Esophagus (tissue), 2 donors: Measurements from ENCODE around the gene OLFM2. TPM values are rescaled to one million over a fixed set of nuclear protein-coding genes. Genes with fewer than 3 reads are reported as not detected.
"Not testable (repeated sequence)": the region's sequence is repeated elsewhere in the genome, so short reads cannot be mapped to it uniquely, and the experiment has no call there.

ENCODE experiments used
- H3K27ac ChIP-seq, 2 donors: one replicate each; pipeline ENCODE4 v1.5.1; 2013; ENCODE audit warnings: low read depth in 2 of 2, mild to moderate bottlenecking in 2 of 2, inconsistent platforms in 1 of 2, low read length in 1 of 2, moderate library complexity in 1 of 2
- H3K27me3 ChIP-seq, 2 donors: one replicate each; pipeline ENCODE4 v1.6.1; 2013; ENCODE audit warnings: low read length in 2 of 2, control low read depth in 1 of 2, mild to moderate bottlenecking in 1 of 2; ENCODE audit not compliant: insufficient read depth in 2 of 2, control insufficient read depth in 1 of 2
- H3K36me3 ChIP-seq, 2 donors: one replicate each; pipeline ENCODE4 v1.6.1; 2013; ENCODE audit warnings: low read length in 1 of 2; ENCODE audit not compliant: control insufficient read depth in 2 of 2, insufficient read depth in 2 of 2
- H3K4me1 ChIP-seq, 2 donors: one replicate each; pipeline ENCODE4 v1.6.1; 2013; ENCODE audit warnings: low read length in 1 of 2; ENCODE audit not compliant: control insufficient read depth in 2 of 2, insufficient read depth in 2 of 2
- H3K4me3 ChIP-seq, 2 donors: one replicate each; pipeline ENCODE4 v1.5.1; 2013; ENCODE audit warnings: low read length in 2 of 2, mild to moderate bottlenecking in 2 of 2, low read depth in 1 of 2, moderate library complexity in 1 of 2
- H3K9me3 ChIP-seq, 2 donors: one replicate each; pipeline ENCODE4 v1.6.1; 2013; ENCODE audit warnings: mild to moderate bottlenecking in 2 of 2, low read depth in 1 of 2, low read length in 1 of 2, moderate library complexity in 1 of 2; ENCODE audit not compliant: control insufficient read depth in 2 of 2, insufficient read depth in 1 of 2
- WGBS, 2 donors: extraction: QIAGEN DNeasy Blood & Tissue Kit; methylation state at CpG; one replicate each; pipeline ENCODE4 v1.1.7; 2013; 5-methylcytosine and 5-hydroxymethylcytosine counted together
- polyA plus RNA-seq, 2 donors: library from polyadenylated mRNA; stranded (reverse); fragments of 200-250 nt; gene quantifications; one replicate each; pipeline ENCODE4 v1.2.3, GENCODE V29; 2013
- donor health status: healthy with polysubstance abuse.
- donor health status: Bipolar disorder and iron deficiency.

The OLFM2 gene
- polyA plus RNA-seq, 2 donors, result 4.8 to 5.7 TPM

DNA sequence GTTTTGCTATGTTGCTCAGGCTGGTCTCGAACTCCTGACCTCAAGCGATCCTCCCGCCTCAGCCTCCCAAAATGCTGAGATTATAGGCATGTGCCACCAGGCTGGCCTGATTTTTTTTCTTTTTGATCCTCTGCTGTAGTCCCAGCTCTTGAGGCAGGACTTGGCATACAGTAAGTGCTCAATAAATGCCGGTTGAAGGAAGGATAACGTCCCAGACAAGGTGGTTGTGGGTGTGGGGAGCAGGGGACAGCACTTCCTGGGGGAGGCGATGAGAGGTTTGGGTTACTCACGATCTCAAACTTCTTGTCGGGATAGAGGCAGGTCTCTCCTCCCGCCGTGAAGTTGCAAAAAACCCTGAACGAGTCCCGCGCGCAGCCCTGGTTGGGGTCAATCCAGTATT, 29.7 kb upstream of the OLFM2 start:
- Histone ChIP-seq H3K4me3 (no peak overlapping the region), H3K36me3 (peaks cover 0 to 3% of the 10 kb centered on the region in 2 donors), H3K9me3 (no peaks in the 10 kb centered on the region), H3K27ac (no peak overlapping the region), H3K27me3 (no peaks in the 10 kb centered on the region), H3K4me1 (no peaks in the 10 kb centered on the region)
- WGBS, 2 donors, result 44 to 53% methylated on average over 14 of the region's 14 CpGs

GRCh38 chr19:9962623-9963290, 26.4 kb upstream of the OLFM2 start:
- no peaks in the 10 kb centered on the region for H3K27me3 ChIP-seq
- WGBS, 2 donors, result 45 to 46% methylated on average over 7 of the region's 7 CpGs
- H3K4me3 ChIP-seq, result no peak overlapping the region
- no peaks in the 10 kb centered on the region for H3K9me3 ChIP-seq
- no peaks in the 10 kb centered on the region for H3K4me1 ChIP-seq
- peaks cover 3% of the 10 kb centered on the region in 2 donors for H3K36me3 ChIP-seq
- H3K27ac ChIP-seq, result no peak overlapping the region

GRCh38 chr19:9961103-9961502, 24.8 kb upstream of the OLFM2 start:
- Histone ChIP-seq H3K27ac (no peak overlapping the region), H3K4me1 (no peaks in the 10 kb centered on the region), H3K27me3 (no peaks in the 10 kb centered on the region), H3K36me3 (peaks cover 3% of the 10 kb centered on the region in 2 donors), H3K9me3 (no peaks in the 10 kb centered on the region), H3K4me3 (no peak overlapping the region)
- WGBS, 2 donors, result 84 to 89% methylated on average over 4 of the region's 4 CpGs

GRCh38 chr19:9958379-9958821, 22.1 kb upstream of the OLFM2 start:
- H3K27ac ChIP-seq, result no peak overlapping the region
- H3K27me3 ChIP-seq, result no peaks in the 10 kb centered on the region
- no peaks in the 10 kb centered on the region for H3K4me1 ChIP-seq
- H3K4me3 ChIP-seq, result no peak overlapping the region
- H3K36me3 ChIP-seq, result peaks cover 3% of the 10 kb centered on the region in 2 donors
- WGBS, 2 donors, result 56 to 69% methylated on average over 1 of the region's 1 CpG
- no peaks in the 10 kb centered on the region for H3K9me3 ChIP-seq

DNA sequence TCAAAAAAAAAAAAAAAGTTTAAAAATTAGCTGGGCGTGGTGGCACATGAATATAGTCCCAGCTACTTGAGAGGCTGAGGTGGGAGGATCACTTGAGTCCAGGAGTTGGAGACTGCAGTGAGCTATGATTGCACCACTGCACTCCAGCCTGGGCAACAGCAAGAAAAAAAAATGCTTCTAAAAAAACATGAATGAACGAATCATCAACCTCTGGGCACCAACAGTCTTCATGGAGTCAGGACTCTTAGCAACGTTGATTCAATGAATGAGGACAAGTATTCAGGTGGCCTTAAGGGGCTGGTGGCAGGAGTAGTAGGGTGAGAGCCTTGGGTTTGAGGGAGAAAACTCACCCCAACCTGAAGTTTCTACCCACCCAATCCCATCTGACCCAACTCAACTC, 20.6 kb upstream of the OLFM2 start:
- Histone ChIP-seq H3K9me3 (no peaks in the 10 kb centered on the region), H3K36me3 (peaks cover 0 to 3% of the 10 kb centered on the region in 2 donors), H3K4me3 (no peak overlapping the region), H3K27me3 (no peaks in the 10 kb centered on the region), H3K4me1 (no peaks in the 10 kb centered on the region), H3K27ac (no peak overlapping the region)
- 67% methylated on average over 3 of the region's 3 CpGs for WGBS, 2 donors

DNA sequence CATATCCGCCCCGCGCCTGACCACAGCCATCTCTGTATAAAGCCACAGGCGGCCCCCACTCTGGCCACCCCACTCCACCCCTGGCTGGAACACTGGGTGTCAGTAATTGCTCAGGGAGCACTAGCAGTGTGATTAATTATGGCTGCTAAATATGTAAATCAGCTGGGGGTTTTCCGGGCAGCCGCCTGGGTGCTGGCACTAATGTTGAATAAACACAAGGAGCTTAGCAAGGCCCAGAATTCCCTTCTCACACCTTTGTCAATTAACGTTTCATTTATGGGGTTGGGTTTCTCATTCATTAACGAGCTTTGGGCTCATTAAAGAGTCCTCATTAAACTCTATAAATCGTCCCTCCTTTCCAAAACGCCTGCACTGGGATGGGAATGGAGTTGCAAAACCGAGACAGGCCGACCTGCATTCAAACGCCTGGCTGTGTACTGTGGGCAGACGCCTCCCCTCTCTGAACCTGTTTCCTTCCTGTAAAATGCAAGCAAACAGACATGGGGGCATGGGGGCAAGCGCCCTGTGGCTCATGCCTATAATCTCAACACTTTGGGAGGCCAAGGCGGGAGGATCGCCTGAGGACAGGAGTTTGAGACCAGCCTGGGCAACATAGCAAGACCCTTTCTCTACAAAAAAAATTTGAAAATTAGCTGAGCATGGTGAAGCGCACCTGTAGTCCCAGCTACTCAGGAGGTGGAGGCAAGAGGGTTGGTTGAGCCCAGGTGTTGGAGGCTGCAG, 17.7 kb upstream of the OLFM2 start:
- Histone ChIP-seq H3K9me3 (no peaks in the 10 kb centered on the region), H3K4me1 (no peaks in the 10 kb centered on the region), H3K27ac (no peak overlapping the region), H3K4me3 (no peak overlapping the region), H3K27me3 (no peaks in the 10 kb centered on the region), H3K36me3 (no peaks in the 10 kb centered on the region)
- WGBS, 2 donors, result 57 to 62% methylated on average over 18 of the region's 18 CpGs

- no peaks in the 10 kb centered on the region for H3K4me1 ChIP-seq
- H3K36me3 ChIP-seq, result no peaks in the 10 kb centered on the region
- no peaks in the 10 kb centered on the region for H3K9me3 ChIP-seq
- no peak overlapping the region for H3K4me3 ChIP-seq
- H3K27ac ChIP-seq, result no peak overlapping the region
- H3K27me3 ChIP-seq, result no peaks in the 10 kb centered on the region
- 80% methylated on average over 5 of the region's 5 CpGs for WGBS, 2 donors
These were observed 16.0 kb upstream of the OLFM2 start for GRCh38 chr19:9952276-9952675.

- Histone ChIP-seq H3K36me3 (no peaks in the 10 kb centered on the region), H3K4me1 (no peaks in the 10 kb centered on the region), H3K27ac (no peak overlapping the region), H3K27me3 (no peaks in the 10 kb centered on the region), H3K4me3 (no peak overlapping the region), H3K9me3 (no peaks in the 10 kb centered on the region)
- 68 to 80% methylated on average over 4 of the region's 4 CpGs for WGBS, 2 donors
These were observed 11.1 kb upstream of the OLFM2 start for GRCh38 chr19:9947441-9947840.

GRCh38 chr19:9946528-9947125, 10.3 kb upstream of the OLFM2 start:
- not testable (repeated sequence) for H3K4me1 ChIP-seq, H3K9me3 ChIP-seq, H3K27me3 ChIP-seq, H3K27ac ChIP-seq, H3K36me3 ChIP-seq, H3K4me3 ChIP-seq
- WGBS, 2 donors, result 80 to 83% methylated on average over 7 of the region's 7 CpGs
